Measurements from ENCODE around the gene AHCYL2. TPM values are rescaled to one million over a fixed set of nuclear protein-coding genes. Genes with fewer than 3 reads are reported as not detected.

AHCYL2 gene
- total RNA-seq, 1 donor: 8.6 TPM

DNA sequence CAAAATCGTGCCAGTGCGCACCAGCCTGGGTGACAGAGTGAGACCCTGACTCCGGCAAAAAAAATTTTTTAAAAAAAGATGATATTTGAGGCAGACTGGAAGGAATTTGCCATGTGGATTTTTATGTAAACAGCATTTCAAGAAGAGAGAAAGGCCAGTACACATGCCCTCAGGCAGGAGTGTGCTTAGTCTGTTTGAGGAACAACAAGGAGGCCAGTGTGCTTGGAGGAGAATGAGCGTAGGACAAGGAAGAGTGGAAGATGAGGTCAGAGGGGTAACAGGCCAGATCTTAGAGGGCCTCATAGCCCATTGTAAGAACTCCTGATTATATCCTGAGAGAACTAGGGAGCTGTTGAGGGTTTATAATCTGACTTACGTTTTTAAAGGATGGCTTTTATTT lies 192.2 kb downstream of the AHCYL2 start:
- DNase-seq (ENCODE audit: low read depth): peak; percentile 19
- TF ChIP-seq, protein P1, sequence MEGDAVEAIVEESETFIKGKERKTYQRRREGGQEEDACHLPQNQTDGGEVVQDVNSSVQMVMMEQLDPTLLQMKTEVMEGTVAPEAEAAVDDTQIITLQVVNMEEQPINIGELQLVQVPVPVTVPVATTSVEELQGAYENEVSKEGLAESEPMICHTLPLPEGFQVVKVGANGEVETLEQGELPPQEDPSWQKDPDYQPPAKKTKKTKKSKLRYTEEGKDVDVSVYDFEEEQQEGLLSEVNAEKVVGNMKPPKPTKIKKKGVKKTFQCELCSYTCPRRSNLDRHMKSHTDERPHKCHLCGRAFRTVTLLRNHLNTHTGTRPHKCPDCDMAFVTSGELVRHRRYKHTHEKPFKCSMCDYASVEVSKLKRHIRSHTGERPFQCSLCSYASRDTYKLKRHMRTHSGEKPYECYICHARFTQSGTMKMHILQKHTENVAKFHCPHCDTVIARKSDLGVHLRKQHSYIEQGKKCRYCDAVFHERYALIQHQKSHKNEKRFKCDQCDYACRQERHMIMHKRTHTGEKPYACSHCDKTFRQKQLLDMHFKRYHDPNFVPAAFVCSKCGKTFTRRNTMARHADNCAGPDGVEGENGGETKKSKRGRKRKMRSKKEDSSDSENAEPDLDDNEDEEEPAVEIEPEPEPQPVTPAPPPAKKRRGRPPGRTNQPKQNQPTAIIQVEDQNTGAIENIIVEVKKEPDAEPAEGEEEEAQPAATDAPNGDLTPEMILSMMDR (IDR thresholded peaks at IDR 0.05; ENCODE audit: insufficient read depth, low read depth, low read length): no peak
- H3K4me3 ChIP-seq (ENCODE audit: low read depth, low read length): no peak overlapping the region

DNA sequence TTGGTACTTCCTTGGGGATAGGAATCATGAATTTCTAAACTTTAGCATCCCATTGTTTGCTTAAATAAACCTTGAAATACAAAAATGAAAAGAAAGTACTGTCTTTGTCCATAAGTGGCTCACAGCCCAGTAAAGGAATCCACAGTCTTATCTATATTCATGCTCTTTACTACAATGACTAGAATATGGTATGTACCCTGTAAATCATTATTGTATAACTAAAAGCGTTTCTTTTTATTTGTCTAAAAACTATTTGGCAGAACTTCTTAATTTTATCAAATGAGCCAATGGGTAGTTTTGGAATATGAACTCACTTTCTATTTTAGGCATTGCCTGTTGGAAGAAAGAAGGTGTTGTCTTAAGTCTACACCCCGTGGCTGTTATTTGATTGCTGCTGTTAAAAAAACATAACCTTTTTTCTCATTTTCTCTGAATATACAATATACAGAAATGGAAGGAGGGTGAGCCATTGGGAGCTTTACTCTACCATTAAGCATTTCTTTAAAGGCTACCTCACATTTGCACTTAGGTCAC lies 197.0 kb downstream of the AHCYL2 start:
- no peak overlapping the region for H3K4me3 ChIP-seq (ENCODE audit: low read depth, low read length)
- no peak for DNase-seq (ENCODE audit: low read depth)

DNA sequence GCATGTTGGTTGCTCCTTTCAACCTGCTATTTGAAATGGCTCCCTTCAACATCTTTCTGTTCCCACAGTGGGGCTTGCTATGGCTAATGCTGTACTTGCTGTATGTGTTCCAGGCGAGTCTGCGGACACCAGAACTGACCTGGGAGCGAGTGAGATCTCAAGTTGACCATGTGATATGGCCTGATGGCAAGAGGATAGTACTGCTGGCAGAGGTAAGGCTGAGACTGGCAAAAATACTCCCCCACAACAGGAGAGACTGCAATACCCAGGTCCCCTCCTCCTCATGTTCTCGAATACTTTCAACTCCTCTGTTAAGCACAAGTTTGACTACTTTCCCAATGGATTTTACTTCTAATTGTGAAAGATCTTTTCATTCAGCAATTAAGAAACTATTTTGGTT lies 197.9 kb downstream of the AHCYL2 start:
- no peak for DNase-seq (ENCODE audit: low read depth)
- TF ChIP-seq, protein P1 (IDR thresholded peaks at IDR 0.05; ENCODE audit: insufficient read depth, low read depth, low read length): no peak
- H3K4me3 ChIP-seq (ENCODE audit: low read depth, low read length): no peak overlapping the region

More for the DNA sequence above, 197.0 kb downstream of the AHCYL2 start:
- TF ChIP-seq, protein P1 (IDR thresholded peaks at IDR 0.05; ENCODE audit: insufficient read depth, low read depth, low read length): no peak

DNA sequence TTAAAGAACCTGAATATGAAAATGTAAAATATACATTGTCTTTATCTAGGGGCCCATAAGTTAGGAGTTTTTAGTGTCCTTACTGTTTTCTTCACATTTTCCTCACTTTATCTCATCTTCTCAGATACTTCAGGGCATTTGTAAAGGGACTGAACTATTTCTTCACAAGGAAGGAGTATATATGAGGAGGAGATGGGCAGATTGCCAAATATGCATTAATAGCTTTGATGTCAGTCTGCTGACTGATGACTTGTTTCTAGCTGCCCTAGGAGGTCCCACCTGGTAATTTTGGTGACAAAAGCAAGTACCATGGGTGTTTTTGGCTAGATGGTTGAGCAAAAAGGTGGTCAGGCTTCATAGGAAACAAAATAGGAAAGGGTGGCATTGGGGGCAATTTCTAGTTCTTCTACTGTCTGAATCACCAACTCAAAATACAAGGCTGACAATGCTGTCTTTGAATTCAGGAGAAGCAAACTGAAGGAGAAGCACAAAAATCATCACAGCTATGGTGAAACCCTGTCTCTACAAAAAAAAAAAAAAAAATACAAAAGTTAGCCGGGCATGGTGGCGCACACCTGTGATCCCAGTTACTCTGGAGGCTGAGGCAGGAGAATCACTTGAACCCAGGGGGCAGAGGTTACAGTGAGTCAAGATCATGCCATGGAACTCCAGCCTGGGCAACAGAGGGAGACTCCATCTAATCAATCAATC lies 199.0 kb downstream of the AHCYL2 start:
- TF ChIP-seq, protein P1 (IDR thresholded peaks at IDR 0.05; ENCODE audit: insufficient read depth, low read depth, low read length): no peak
- DNase-seq (ENCODE audit: low read depth): peak; percentile 40
- H3K4me3 ChIP-seq (ENCODE audit: low read depth, low read length): no peak overlapping the region

DNA sequence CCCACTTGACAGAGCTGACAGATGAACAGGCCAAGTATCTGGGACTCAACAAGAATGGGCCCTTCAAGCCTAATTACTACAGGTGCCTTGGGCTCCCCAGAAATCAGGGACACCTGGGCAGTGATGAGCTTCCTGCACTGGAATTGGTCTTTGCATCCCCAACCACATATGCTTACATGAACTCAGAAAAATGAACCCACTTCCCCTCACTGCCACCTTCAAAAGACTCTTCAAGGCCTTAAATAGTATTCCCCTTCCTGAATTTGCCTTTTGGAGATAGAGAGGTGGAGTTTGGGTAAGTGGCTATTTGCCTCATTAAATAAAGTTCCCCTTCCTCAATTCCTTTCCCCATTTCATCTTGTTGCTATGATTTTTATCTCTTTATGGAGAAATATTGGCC lies 201.7 kb downstream of the AHCYL2 start:
- TF ChIP-seq, protein P1 (IDR thresholded peaks at IDR 0.05; ENCODE audit: insufficient read depth, low read depth, low read length): no peak
- DNase-seq (ENCODE audit: low read depth): no peak
- H3K4me3 ChIP-seq (ENCODE audit: low read depth, low read length): no peak overlapping the region

DNA sequence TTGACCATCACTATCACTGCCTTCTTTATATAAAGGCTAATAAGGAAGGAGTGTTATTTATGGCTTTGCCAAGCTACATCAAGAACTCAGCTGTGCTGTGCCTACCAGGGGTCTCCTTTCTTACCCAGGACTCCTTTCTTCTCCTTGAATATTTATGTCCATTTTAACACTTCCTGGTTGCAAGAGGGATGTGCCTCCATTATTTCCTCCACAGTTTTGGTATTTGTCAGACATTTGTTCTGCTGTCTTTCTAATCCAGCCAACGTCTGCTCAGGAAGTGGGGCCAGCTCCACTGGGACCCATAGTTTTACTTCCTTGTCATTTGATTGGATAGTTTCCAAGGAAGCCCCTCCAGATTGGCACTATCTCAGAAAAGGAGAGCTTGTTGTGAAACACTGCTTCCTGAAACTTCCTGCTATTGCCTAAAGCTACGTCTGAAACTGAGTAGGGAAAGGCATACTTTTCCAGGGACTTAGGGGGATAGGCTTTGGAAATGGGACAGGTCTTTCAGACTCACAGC lies 202.8 kb downstream of the AHCYL2 start:
- no peak for DNase-seq (ENCODE audit: low read depth)
- H3K4me3 ChIP-seq (ENCODE audit: low read depth, low read length): no peak overlapping the region
- TF ChIP-seq, protein P1 (IDR thresholded peaks at IDR 0.05; ENCODE audit: insufficient read depth, low read depth, low read length): no peak
